ENCODE results near the gene NEDD4L. TPM values are rescaled to one million over a fixed set of nuclear protein-coding genes. Genes with fewer than 3 reads are reported as not detected.

NEDD4L gene
- polyA plus RNA-seq, 1 of the 3 experiments (the other 2 are of a cell fraction), result 13.2 TPM

DNA sequence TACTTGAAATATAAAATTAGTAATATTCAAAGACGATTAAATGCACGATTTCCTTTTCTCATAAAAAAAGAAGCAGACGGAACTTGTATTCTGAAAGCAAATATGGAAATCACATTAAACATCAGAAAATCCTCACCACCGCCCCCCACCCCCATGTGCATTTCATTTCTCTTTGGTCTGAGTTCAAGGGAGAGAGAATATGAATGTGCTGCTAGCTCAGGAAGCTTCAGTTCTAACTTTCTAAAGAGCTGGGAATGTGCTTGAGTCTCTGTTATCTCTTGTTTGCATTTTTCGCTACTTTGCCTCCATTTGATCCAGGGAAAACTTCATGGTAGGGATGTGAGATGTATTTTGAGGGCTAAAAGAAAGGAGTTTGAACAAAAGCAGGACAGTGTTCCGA is 143.6 kb downstream of the NEDD4L start:
- peak overlapping the region in 1 of 2 experiments; percentile 74; a peak in 1 of 4 replicates for H3K27ac ChIP-seq (ENCODE audit: low read depth in 2 of 2, low read length in 1 of 2)
- H3F3A ChIP-seq (replicated peaks; ENCODE audit: insufficient read depth), result peaks cover 17% of the 10 kb centered on the region
- no peak overlapping the region for H3K9ac ChIP-seq
- H2AFZ ChIP-seq (ENCODE audit: low read depth), result no peak overlapping the region
- H3K4me3 ChIP-seq (ENCODE audit: low read depth in 2 of 2, low read length in 1 of 2), result no peak overlapping the region
- H3K4me1 ChIP-seq (ENCODE audit: control insufficient read depth in 1 of 2, insufficient read depth in 2 of 2, low read depth in 1 of 2, low read length in 1 of 2), result peaks cover 9 to 16% of the 10 kb centered on the region in 2 experiments; a peak in 3 of 4 replicates
- H3K4me2 ChIP-seq, result no peak overlapping the region
- TF ChIP-seq FOXM1 (IDR thresholded peaks at IDR 0.05; ENCODE audit: low read depth), result no peak
- TF ChIP-seq, protein P1, sequence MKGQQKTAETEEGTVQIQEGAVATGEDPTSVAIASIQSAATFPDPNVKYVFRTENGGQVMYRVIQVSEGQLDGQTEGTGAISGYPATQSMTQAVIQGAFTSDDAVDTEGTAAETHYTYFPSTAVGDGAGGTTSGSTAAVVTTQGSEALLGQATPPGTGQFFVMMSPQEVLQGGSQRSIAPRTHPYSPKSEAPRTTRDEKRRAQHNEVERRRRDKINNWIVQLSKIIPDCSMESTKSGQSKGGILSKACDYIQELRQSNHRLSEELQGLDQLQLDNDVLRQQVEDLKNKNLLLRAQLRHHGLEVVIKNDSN (IDR thresholded peaks at IDR 0.05; ENCODE audit: borderline replicate concordance, low read depth), result no peak
- TF ChIP-seq TAF1 (IDR thresholded peaks at IDR 0.05; ENCODE audit: borderline replicate concordance, low read depth, low read length), result no peak
- TF ChIP-seq MEF2A (IDR thresholded peaks at IDR 0.05; ENCODE audit: borderline replicate concordance, low read depth), result no peak
- TF ChIP-seq, protein P2, sequence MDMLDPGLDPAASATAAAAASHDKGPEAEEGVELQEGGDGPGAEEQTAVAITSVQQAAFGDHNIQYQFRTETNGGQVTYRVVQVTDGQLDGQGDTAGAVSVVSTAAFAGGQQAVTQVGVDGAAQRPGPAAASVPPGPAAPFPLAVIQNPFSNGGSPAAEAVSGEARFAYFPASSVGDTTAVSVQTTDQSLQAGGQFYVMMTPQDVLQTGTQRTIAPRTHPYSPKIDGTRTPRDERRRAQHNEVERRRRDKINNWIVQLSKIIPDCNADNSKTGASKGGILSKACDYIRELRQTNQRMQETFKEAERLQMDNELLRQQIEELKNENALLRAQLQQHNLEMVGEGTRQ (IDR thresholded peaks at IDR 0.05; ENCODE audit: borderline replicate concordance, low read depth, low read length), result no peak
- TF ChIP-seq, protein P3, sequence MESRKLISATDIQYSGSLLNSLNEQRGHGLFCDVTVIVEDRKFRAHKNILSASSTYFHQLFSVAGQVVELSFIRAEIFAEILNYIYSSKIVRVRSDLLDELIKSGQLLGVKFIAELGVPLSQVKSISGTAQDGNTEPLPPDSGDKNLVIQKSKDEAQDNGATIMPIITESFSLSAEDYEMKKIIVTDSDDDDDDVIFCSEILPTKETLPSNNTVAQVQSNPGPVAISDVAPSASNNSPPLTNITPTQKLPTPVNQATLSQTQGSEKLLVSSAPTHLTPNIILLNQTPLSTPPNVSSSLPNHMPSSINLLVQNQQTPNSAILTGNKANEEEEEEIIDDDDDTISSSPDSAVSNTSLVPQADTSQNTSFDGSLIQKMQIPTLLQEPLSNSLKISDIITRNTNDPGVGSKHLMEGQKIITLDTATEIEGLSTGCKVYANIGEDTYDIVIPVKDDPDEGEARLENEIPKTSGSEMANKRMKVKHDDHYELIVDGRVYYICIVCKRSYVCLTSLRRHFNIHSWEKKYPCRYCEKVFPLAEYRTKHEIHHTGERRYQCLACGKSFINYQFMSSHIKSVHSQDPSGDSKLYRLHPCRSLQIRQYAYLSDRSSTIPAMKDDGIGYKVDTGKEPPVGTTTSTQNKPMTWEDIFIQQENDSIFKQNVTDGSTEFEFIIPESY (IDR thresholded peaks at IDR 0.05; ENCODE audit: borderline replicate concordance, low read depth), result no peak
- TF ChIP-seq EZH2phosphoT487 (IDR thresholded peaks at IDR 0.05; ENCODE audit: borderline replicate concordance, low read depth), result no peak
- no peak for TF ChIP-seq ELF1 (IDR thresholded peaks at IDR 0.05)
- TF ChIP-seq FOSL2 (IDR thresholded peaks at IDR 0.05; ENCODE audit: borderline replicate concordance, low read depth), result no peak
- no peak for TF ChIP-seq TCF12 (IDR thresholded peaks at IDR 0.05)
- no peak for TF ChIP-seq SMC3 (IDR thresholded peaks at IDR 0.05; ENCODE audit: low read depth, low read length)
- TF ChIP-seq RFX5 (IDR thresholded peaks at IDR 0.05; ENCODE audit: low read length), result no peak
- TF ChIP-seq RXRA (IDR thresholded peaks at IDR 0.05; ENCODE audit: borderline replicate concordance, low read depth), result no peak
- no peak for TF ChIP-seq RAD21 (IDR thresholded peaks at IDR 0.05; ENCODE audit: low read length)
- TF ChIP-seq EP300 (IDR thresholded peaks at IDR 0.05; ENCODE audit: borderline replicate concordance in 1 of 2, low read depth in 1 of 2, low read length in 1 of 2), result no peak
- no peak for TF ChIP-seq GATA2 (CRISPR knock-in tag; IDR thresholded peaks at IDR 0.05)
- TF ChIP-seq TEAD4 (IDR thresholded peaks at IDR 0.05; ENCODE audit: borderline replicate concordance, insufficient read depth), result no peak
- TF ChIP-seq GABPA (IDR thresholded peaks at IDR 0.05; ENCODE audit: low read depth), result no peak
- TF ChIP-seq, protein P4, sequence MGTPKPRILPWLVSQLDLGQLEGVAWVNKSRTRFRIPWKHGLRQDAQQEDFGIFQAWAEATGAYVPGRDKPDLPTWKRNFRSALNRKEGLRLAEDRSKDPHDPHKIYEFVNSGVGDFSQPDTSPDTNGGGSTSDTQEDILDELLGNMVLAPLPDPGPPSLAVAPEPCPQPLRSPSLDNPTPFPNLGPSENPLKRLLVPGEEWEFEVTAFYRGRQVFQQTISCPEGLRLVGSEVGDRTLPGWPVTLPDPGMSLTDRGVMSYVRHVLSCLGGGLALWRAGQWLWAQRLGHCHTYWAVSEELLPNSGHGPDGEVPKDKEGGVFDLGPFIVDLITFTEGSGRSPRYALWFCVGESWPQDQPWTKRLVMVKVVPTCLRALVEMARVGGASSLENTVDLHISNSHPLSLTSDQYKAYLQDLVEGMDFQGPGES (IDR thresholded peaks at IDR 0.05; ENCODE audit: low read depth, low read length), result no peak
- TF ChIP-seq CHD2 (IDR thresholded peaks at IDR 0.05; ENCODE audit: low read length, partially characterized antibody), result no peak
- DNase-seq, result no peak
- no peaks in the 10 kb centered on the region for H3K9me3 ChIP-seq
- POLR2A ChIA-PET, result no interaction called here
- CTCF ChIA-PET, result interaction anchor here (0.9 to 1.0 kb wide), 3 partner anchors 66 to 144 kb away, joined by 3 to 5 read pairs (median 3); partner anchors contain the start of gene NEDD4L
- H3K27me3 ChIP-seq (ENCODE audit: insufficient read depth), result no peaks in the 10 kb centered on the region
- no peaks in the 10 kb centered on the region for H3K79me2 ChIP-seq (ENCODE audit: insufficient read depth)
- H3K36me3 ChIP-seq (replicated peaks in 1 of 2; ENCODE audit: control insufficient read depth in 1 of 2, insufficient read depth in 2 of 2, low read length in 1 of 2), result no peaks in the 10 kb centered on the region
- WGBS (ENCODE audit: low lambda C conversion rate), result 97% methylated on average over 6 of the region's 6 CpGs
- H3K9me2 ChIP-seq, result no peaks in the 10 kb centered on the region
- H4K20me1 ChIP-seq (ENCODE audit: insufficient read depth), result no peaks in the 10 kb centered on the region

Measured in SK-N-SH (cell line).